K562 (cell line): ENCODE results near the gene GATB. TPM values are rescaled to one million over a fixed set of nuclear protein-coding genes. Genes with fewer than 3 reads are reported as not detected.

Source experiments
- FOXK2 ChIP-seq, 2 experiments: fragments of 450-650 bp; IDR thresholded peaks in 1 of 2; conservative IDR thresholded peaks in 1 of 2; 2 replicates each; pipeline ENCODE4 v1.6.1; 2016; ENCODE audit warnings: low read depth in 2 of 2, mild to moderate bottlenecking in 1 of 2
- FOXP1 ChIP-seq: sonication (generic); formaldehyde crosslinking; IDR thresholded peaks from 2 replicates; pipeline ENCODE4 v1.8.0; 2022; ENCODE audit warnings: mild to moderate bottlenecking, missing genetic modification reagents
- MBD2 ChIP-seq: sonication (generic); IDR thresholded peaks from 2 replicates; pipeline ENCODE4 v1.6.1; 2016; ENCODE audit warnings: low read depth, borderline replicate concordance
- RBM39 ChIP-seq: fragments of 200-400 bp; formaldehyde crosslinking; optimal IDR thresholded peaks from 2 replicates; pipeline ENCODE3; 2018; ENCODE audit warnings: low read depth, low read length
- RNF2 ChIP-seq: sonication (generic); IDR thresholded peaks from 2 replicates; pipeline ENCODE4 v1.6.1; 2016
- ZBTB40 ChIP-seq, 2 experiments: fragments of 450-650 bp in 1 of 2; sonication (generic) in 1 of 2; formaldehyde crosslinking in 1 of 2; IDR thresholded peaks; 2 replicates each; pipeline versions ENCODE4 v1.7.1 to v1.9.0; 2016 to 2022; ENCODE audit warnings: inconsistent platforms in 1 of 2, mild to moderate bottlenecking in 1 of 2, missing genetic modification reagents in 1 of 2
- ZNF318 ChIP-seq, 2 experiments: fragments of 450-650 bp; IDR thresholded peaks; 2 replicates each; pipeline ENCODE4 v1.6.1; 2016; ENCODE audit warnings: mild to moderate bottlenecking in 2 of 2, borderline replicate concordance in 1 of 2, low read depth in 1 of 2, moderate library complexity in 1 of 2
- polyA plus RNA-seq, 8 experiments: library from polyadenylated mRNA; depleted of rRNA in 4 of 8; stranded (reverse) in 5 of 8; unstranded in 3 of 8; fragments of >200 nt; fragmentation: Nextera tagmentation in 2 of 8; fragmentation: Illumina TruSeq in 1 of 8; extraction: Ambion mirVana in 2 of 8; extraction: Trizol in 1 of 8; gene quantifications; 2 replicates each; pipeline versions ENCODE4 v1.2.1 to v1.2.3, GENCODE V29; 2011 to 2014; ENCODE audit warnings: inconsistent platforms in 1 of 8, missing spikeins in 1 of 8
- total RNA-seq, 7 experiments: library from RNA; depleted of rRNA in 6 of 7; stranded (reverse); fragments of >200 nt in 6 of 7; fragmentation: Illumina TruSeq in 2 of 7; extraction: Trizol in 2 of 7; gene quantifications; 2 replicates each; pipeline versions ENCODE4 v1.2.1 to v1.2.3, GENCODE V29; 2011 to 2021; ENCODE audit warnings: low replicate concordance in 1 of 7
- TF ChIP-seq, protein P1 (sequence below), 2 experiments: fragments of 200-800 bp in 1 of 2; sonication (Bioruptor generic) in 1 of 2; sonication (generic) in 1 of 2; formaldehyde crosslinking in 1 of 2; IDR thresholded peaks in 1 of 2; conservative IDR thresholded peaks in 1 of 2; 2 replicates each; pipeline versions ENCODE4 v1.5.0 to v1.6.1; 2016 to 2020; ENCODE audit warnings: missing compliant biosample characterization in 1 of 2, missing genetic modification characterization in 1 of 2, missing genetic modification reagents in 1 of 2

The GATB gene
- total and polyA plus RNA-seq, 9 of the 15 experiments (the other 6 are each of a cell fraction or from before 2014, with no cell fraction given) = 15.3 to 31.8 (median 26.2) TPM

GRCh38 chr4:151744614-151745013 is 16.2 kb downstream of the GATB start (continued):
- TF ChIP-seq ZBTB40 (IDR thresholded peaks at IDR 0.05) = no peak
- TF ChIP-seq ZBTB40 (CRISPR knock-in tag; IDR thresholded peaks at IDR 0.05) = no peak
- TF ChIP-seq MBD2 = no peak
- TF ChIP-seq ZNF318 (IDR thresholded peaks at IDR 0.05; ENCODE audit: borderline replicate concordance in 1 of 2, low read depth in 1 of 2) = 0 out of 4 replicates have a peak, but pooled peaks of 1 of the 2 experiments have one; percentile 50
- TF ChIP-seq, protein P1, sequence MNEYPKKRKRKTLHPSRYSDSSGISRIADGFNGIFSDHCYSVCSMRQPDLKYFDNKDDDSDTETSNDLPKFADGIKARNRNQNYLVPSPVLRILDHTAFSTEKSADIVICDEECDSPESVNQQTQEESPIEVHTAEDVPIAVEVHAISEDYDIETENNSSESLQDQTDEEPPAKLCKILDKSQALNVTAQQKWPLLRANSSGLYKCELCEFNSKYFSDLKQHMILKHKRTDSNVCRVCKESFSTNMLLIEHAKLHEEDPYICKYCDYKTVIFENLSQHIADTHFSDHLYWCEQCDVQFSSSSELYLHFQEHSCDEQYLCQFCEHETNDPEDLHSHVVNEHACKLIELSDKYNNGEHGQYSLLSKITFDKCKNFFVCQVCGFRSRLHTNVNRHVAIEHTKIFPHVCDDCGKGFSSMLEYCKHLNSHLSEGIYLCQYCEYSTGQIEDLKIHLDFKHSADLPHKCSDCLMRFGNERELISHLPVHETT (CRISPR knock-in tag; conservative IDR thresholded peaks at IDR 0.05 in 1 of 2, IDR thresholded peaks at IDR 0.05 in 1 of 2) = no peak
- TF ChIP-seq FOXK2 (conservative IDR thresholded peaks at IDR 0.05 in 1 of 2, IDR thresholded peaks at IDR 0.05 in 1 of 2; ENCODE audit: low read depth in 2 of 2) = no peak
- no peak for TF ChIP-seq FOXP1 (CRISPR knock-in tag)
- no peak for TF ChIP-seq RNF2
- TF ChIP-seq RBM39 = no peak
